PC-9 (cell line): ENCODE measurements around the gene DUSP16.

Source experiments
- CTCF ChIP-seq: fragments of 200-600 bp; sonication (generic); conservative IDR thresholded peaks from 2 replicates; pipeline ENCODE4 v1.6.1; 2017; ENCODE audit warnings: mixed run types, antibody characterized with exemption, mild to moderate bottlenecking, moderate library complexity
- EZH2 ChIP-seq: fragments of 200-600 bp; sonication (generic); IDR thresholded peaks from 2 replicates; pipeline ENCODE4 v1.8.0; 2017; ENCODE audit warnings: antibody characterized with exemption, low read depth

- TF ChIP-seq EZH2 (no peak), CTCF (no peak)
Observed at GRCh38 chr12:12482959-12483358, 79.7 kb downstream of the DUSP16 start.
